ENCODE data around the gene HNF4A.

GRCh38 chr20:44310664-44311639 is 44.5 kb upstream of the HNF4A start, which contains the start of gene FITM2:
- TF ChIP-seq, protein P1, sequence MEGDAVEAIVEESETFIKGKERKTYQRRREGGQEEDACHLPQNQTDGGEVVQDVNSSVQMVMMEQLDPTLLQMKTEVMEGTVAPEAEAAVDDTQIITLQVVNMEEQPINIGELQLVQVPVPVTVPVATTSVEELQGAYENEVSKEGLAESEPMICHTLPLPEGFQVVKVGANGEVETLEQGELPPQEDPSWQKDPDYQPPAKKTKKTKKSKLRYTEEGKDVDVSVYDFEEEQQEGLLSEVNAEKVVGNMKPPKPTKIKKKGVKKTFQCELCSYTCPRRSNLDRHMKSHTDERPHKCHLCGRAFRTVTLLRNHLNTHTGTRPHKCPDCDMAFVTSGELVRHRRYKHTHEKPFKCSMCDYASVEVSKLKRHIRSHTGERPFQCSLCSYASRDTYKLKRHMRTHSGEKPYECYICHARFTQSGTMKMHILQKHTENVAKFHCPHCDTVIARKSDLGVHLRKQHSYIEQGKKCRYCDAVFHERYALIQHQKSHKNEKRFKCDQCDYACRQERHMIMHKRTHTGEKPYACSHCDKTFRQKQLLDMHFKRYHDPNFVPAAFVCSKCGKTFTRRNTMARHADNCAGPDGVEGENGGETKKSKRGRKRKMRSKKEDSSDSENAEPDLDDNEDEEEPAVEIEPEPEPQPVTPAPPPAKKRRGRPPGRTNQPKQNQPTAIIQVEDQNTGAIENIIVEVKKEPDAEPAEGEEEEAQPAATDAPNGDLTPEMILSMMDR (IDR thresholded peaks at IDR 0.05), result peak; percentile 91 to 99 (median 97)
- peak in 2 of 3 donors; percentile 62 to 64 for TF ChIP-seq POLR2A (IDR thresholded peaks at IDR 0.05)

All from body of pancreas (tissue), 4 donors.